Measurements from ENCODE around the gene NCSTN.

- TF ChIP-seq, protein P1, sequence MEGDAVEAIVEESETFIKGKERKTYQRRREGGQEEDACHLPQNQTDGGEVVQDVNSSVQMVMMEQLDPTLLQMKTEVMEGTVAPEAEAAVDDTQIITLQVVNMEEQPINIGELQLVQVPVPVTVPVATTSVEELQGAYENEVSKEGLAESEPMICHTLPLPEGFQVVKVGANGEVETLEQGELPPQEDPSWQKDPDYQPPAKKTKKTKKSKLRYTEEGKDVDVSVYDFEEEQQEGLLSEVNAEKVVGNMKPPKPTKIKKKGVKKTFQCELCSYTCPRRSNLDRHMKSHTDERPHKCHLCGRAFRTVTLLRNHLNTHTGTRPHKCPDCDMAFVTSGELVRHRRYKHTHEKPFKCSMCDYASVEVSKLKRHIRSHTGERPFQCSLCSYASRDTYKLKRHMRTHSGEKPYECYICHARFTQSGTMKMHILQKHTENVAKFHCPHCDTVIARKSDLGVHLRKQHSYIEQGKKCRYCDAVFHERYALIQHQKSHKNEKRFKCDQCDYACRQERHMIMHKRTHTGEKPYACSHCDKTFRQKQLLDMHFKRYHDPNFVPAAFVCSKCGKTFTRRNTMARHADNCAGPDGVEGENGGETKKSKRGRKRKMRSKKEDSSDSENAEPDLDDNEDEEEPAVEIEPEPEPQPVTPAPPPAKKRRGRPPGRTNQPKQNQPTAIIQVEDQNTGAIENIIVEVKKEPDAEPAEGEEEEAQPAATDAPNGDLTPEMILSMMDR (IDR thresholded peaks at IDR 0.05; ENCODE audit: poor library complexity, severe bottlenecking) = no peak
- TF ChIP-seq POLR2AphosphoS5 (IDR thresholded peaks at IDR 0.05) (no peak), SMC3 (conservative IDR thresholded peaks at IDR 0.05; ENCODE audit: poor library complexity) (no peak)
Measured at GRCh38 chr1:160340146-160340545, 3.0 kb upstream of the NCSTN start.
